Fibroblast of mammary gland (primary cell): ENCODE data around the gene PRDX2.
A peak's percentile ranks its signal among the peaks of the same experiment; 100 is the strongest.

Source experiments
- DNase-seq: peaks from one replicate; pipeline ENCODE4 v3.0.0-alpha.2; 2010; ENCODE audit warnings: low read depth
- H3K4me3 ChIP-seq: 2 replicates; pipeline ENCODE4 v1.5.1; 2011; ENCODE audit warnings: low read depth, mild to moderate bottlenecking, low read length, moderate library complexity; ENCODE audit not compliant: control insufficient read depth
- TF ChIP-seq, protein P1 (sequence below): conservative IDR thresholded peaks from 2 replicates; pipeline ENCODE4 v1.5.1; 2011; ENCODE audit warnings: low read depth, low read length, inconsistent platforms; ENCODE audit not compliant: control insufficient read depth, insufficient read depth

PRDX2 gene

DNA sequence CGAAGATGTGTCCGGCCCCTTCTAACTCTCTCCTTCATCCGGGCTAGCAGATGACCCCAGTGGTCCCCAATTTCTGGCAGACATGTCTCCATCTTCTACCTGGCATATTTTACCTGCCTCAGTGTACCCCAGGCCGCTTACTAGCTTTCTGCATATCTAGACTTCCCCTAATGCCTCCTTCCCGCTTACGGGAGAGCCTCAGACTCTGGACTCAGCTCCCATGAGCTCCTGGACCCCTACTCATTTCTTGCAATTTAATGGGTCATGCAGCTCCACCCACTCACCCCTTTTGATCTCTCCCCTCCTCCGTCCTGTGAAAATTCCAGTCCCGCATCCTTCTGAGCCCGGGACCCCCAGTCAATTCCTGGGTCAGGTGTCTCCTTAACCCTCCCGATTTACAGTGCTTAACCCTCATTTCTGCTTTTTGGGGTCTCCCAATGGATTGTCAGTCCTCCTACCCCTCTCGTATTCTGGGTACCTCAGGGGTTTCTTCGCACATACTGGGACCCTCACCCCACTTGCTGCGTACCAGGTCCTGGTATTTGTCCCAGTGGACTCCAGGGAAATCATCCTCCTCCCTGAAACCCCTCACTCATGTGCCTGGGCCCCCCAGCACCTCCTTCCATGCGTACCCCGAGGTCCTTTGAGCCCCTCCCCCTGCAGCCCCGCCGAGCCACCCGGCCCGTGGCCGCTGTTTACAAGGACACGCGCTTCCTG is 10.8 kb downstream of the PRDX2 start:
- TF ChIP-seq, protein P1, sequence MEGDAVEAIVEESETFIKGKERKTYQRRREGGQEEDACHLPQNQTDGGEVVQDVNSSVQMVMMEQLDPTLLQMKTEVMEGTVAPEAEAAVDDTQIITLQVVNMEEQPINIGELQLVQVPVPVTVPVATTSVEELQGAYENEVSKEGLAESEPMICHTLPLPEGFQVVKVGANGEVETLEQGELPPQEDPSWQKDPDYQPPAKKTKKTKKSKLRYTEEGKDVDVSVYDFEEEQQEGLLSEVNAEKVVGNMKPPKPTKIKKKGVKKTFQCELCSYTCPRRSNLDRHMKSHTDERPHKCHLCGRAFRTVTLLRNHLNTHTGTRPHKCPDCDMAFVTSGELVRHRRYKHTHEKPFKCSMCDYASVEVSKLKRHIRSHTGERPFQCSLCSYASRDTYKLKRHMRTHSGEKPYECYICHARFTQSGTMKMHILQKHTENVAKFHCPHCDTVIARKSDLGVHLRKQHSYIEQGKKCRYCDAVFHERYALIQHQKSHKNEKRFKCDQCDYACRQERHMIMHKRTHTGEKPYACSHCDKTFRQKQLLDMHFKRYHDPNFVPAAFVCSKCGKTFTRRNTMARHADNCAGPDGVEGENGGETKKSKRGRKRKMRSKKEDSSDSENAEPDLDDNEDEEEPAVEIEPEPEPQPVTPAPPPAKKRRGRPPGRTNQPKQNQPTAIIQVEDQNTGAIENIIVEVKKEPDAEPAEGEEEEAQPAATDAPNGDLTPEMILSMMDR: no peak
- DNase-seq: no peak
- peak overlapping the region; percentile 44 for H3K4me3 ChIP-seq

GRCh38 chr19:12789904-12790619 is 11.5 kb downstream of the PRDX2 start:
- TF ChIP-seq, protein P1: no peak

GRCh38 chr19:12789098-12789903 is 12.3 kb downstream of the PRDX2 start:
- TF ChIP-seq, protein P1: no peak
- no peak for DNase-seq
- H3K4me3 ChIP-seq: peak overlapping the region; percentile 44

More at GRCh38 chr19:12789904-12790619, 11.5 kb downstream of the PRDX2 start:
- H3K4me3 ChIP-seq: peak overlapping the region; percentile 44
- peak; percentile 90 for DNase-seq

GRCh38 chr19:12788682-12789097 is 12.9 kb downstream of the PRDX2 start:
- peak; percentile 74 for DNase-seq
- H3K4me3 ChIP-seq: peak overlapping the region; percentile 8
- TF ChIP-seq, protein P1: no peak

DNA sequence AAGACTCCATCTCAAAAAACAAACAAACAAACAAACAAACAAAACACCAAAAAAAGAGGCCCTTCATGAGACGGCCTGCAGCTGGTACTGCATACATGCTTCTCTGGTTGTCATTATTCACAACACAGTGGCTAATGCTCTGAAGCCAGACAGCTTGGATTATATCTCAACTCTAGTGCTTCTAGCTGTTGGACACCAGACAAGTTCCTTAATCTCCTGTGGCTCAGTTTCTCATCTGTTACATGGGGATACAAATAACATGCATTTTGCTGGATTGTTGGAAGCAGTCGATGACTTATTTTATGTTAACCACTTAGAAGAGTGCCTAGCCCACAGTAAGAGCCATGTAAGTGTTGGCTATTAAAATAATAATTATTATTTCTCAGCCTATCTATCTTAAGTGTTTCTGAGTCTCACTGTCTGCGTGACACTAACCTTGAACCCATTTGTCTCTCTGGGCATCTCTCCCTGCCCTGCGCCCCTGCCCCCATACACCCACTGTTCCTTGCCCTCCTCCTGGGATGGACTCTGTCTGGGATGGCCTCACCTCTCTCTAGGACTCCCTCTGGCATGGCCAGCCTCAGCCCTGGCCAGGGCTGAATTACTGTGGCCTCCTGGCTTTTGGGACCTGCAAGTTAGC is 13.4 kb downstream of the PRDX2 start:
- no peak overlapping the region for H3K4me3 ChIP-seq
- no peak for DNase-seq
- TF ChIP-seq, protein P1: no peak

- no peak for DNase-seq
- TF ChIP-seq, protein P1: no peak
Measured at GRCh38 chr19:12787458-12787857, 14.1 kb downstream of the PRDX2 start.

More at GRCh38 chr19:12787458-12787857, 14.1 kb downstream of the PRDX2 start:
- H3K4me3 ChIP-seq: no peak overlapping the region
